ENCODE measurements around the gene WDR88.

- no peak for TF ChIP-seq POLR2A (IDR thresholded peaks at IDR 0.05)
- no peak for TF ChIP-seq CTCF (IDR thresholded peaks at IDR 0.05)
These were observed 13.3 kb upstream of the WDR88 start for GRCh38 chr19:33118643-33119042.
